ENCODE measurements around the gene TOM1L2.
A peak's percentile ranks its signal among the peaks of the same experiment; 100 is the strongest.

Gene TOM1L2

DNA sequence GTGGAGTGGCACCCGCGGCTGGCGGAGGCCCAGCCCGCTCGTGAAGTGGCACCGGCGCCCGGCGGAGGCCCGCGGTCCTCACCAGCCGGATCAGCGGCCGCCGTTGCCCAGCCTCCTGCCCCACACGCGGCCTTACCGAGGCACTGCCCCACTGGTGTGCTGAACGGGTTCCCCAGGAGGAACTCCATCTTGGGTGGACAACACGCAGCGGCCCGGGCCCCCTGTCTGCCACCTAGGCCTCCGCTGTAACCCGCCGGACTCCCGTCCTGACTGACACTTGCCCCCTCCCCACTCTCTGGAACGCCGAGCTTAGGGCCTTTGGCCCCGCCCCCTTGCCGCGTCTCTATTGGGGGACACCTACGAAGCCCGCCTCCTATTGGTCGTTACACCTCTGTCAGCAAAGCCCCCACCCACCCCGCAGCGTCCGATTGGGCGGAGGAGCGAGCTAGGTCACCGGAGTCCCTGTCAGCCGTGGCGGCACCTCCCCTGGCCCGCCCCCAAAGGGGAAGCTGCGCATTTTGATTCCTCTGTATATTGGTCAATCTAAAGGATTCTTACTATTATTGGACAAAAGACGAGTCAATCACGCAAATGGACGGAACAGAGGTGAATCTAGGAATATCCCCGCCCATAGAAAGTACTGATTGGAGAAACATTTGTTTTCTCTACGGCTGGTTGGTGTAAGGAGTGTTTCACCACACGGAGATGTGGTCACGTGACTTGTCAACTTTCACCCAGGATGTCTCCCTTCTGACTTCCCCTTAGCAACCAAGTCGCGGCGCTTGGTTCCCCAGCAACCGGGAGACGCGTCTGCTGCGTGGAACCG lies at the start of gene TOM1L2, which contains the start of gene DRC3:
Gene TOM1L2 (minus strand): TSS at position 275 of the 826 bp plus-strand sequence. CDS start 87 bp downstream, at position 188.
Gene DRC3 (plus strand): TSS at position 737 of the 826 bp plus-strand sequence. CDS start 4,737 bp downstream, outside the sequence.
- Mint-ChIP-seq H3K36me3 (ENCODE audit: insufficient read depth) (peaks cover 9% of the 10 kb centered on the region), H3K27me3 (no peaks in the 10 kb centered on the region), H3K4me3 (peak within 1 kb of the TSS; percentile 97), H3K27ac (ENCODE audit: low read depth) (peak within 1 kb of the TSS; percentile 98), H3K4me1 (peaks cover 34% of the 10 kb centered on the region), H3K9me3 (no peaks in the 10 kb centered on the region)
- DNase-seq (ENCODE audit: low spot score in 2 of 2), result peak; percentile 97 to 100
- peak; percentile 92 for ATAC-seq (replicated peaks; ENCODE audit: extremely low read depth, poor library complexity, severe bottlenecking)

DNA sequence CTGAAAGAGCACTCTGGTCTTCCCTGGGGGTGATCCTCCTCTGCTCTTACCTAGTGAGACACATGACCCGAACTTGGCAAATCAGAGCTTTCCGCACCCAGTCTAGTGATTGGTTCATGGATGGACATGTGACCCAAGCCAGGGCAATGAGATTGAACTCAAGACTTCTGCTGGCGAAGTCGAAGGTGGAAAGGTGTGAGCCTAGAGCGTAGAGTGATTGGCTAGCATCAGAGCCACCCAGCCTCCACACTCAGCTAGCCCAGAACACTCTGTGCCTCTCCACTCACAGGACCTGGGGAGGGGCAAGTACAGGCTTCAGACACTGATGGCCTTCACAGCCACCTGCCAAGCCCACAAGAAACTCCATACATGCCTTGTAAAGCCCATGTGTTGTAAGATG lies 49.2 kb upstream of the TOM1L2 start:
- peaks cover 17% of the 10 kb centered on the region for H3K4me1 Mint-ChIP-seq
- no peaks in the 10 kb centered on the region for H3K27me3 Mint-ChIP-seq
- H3K9me3 Mint-ChIP-seq, result no peaks in the 10 kb centered on the region
- no peak overlapping the region for H3K27ac Mint-ChIP-seq (ENCODE audit: low read depth)
- DNase-seq (ENCODE audit: low spot score in 2 of 2), result no peak
- H3K36me3 Mint-ChIP-seq (ENCODE audit: insufficient read depth), result peaks cover 18% of the 10 kb centered on the region
- ATAC-seq (replicated peaks; ENCODE audit: extremely low read depth, poor library complexity, severe bottlenecking), result no peak
- no peak overlapping the region for H3K4me3 Mint-ChIP-seq

DNA sequence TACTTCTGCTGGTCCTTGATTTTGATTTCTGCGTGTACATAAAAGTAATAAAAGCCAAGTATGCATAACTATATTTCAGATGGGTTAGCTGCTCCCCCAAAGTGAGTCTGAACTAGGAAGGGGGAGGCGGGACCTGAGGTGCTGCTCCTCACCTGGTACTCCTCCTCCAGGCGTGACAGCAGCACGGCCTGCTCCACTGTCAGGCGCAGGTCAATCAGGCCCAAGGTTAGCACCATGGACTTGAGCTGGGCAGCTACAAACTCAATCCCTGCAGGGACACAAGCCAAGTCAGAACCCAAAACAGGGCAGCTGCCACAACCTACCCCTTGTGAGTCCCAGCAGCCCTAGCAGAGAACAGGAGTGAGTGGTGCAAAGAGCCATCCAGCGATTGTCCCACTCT lies 48.8 kb upstream of the TOM1L2 start:
- Mint-ChIP-seq H3K9me3 (no peaks in the 10 kb centered on the region), H3K27ac (ENCODE audit: low read depth) (no peak overlapping the region), H3K4me3 (no peak overlapping the region), H3K4me1 (peaks cover 13% of the 10 kb centered on the region), H3K36me3 (ENCODE audit: insufficient read depth) (peaks cover 16% of the 10 kb centered on the region), H3K27me3 (no peaks in the 10 kb centered on the region)
- ATAC-seq (replicated peaks; ENCODE audit: extremely low read depth, poor library complexity, severe bottlenecking) (no peak), DNase-seq (ENCODE audit: low spot score in 2 of 2) (no peak)

DNA sequence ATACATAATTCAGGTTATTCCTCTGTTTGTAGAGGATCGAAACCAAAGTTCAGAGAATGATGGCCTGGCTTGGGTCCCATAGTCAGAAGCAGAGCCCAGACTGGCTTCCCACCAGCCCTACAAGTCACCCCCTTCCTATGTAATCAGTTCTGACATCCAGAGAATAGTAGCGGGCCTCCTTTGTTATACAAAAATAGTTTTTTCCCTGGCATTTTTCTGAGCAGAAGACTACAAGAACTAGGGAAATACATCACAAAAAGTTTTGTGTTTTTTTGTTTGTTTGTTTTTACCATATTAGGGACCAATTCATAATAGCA lies 47.6 kb upstream of the TOM1L2 start:
- H3K27ac Mint-ChIP-seq (ENCODE audit: low read depth), result no peak overlapping the region
- H3K4me1 Mint-ChIP-seq, result peaks cover 1% of the 10 kb centered on the region
- DNase-seq (ENCODE audit: low spot score in 2 of 2), result no peak
- H3K27me3 Mint-ChIP-seq, result no peaks in the 10 kb centered on the region
- H3K9me3 Mint-ChIP-seq, result no peaks in the 10 kb centered on the region
- peaks cover 16% of the 10 kb centered on the region for H3K36me3 Mint-ChIP-seq (ENCODE audit: insufficient read depth)
- no peak overlapping the region for H3K4me3 Mint-ChIP-seq
- ATAC-seq (replicated peaks; ENCODE audit: extremely low read depth, poor library complexity, severe bottlenecking), result no peak

DNA sequence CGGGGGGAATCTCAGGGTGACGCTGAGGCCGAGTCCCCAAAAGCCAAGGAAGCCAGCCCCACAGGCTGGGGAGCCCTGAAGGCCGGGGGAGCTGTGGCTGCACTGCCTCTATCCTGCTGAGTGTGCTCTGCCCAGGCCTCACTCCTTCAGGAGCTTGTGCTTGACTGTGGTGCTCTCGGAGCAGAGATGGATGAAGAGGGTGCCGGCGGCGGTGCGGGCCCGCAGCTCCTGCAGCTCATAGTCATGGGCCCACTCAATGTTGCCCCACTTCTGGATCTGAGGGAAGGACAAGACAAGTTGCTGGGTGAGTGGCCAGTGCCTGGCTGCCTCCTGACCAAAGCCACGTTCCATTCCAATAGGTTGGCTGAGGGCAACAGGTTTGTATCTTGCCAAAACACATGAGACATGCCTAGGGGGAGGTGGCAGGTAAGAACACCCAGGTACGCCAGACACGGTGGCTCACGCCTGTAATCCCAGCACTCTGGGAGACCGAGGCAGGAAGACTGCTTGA lies 46.3 kb upstream of the TOM1L2 start:
- no peaks in the 10 kb centered on the region for H3K27me3 Mint-ChIP-seq
- H3K9me3 Mint-ChIP-seq, result no peaks in the 10 kb centered on the region
- DNase-seq (ENCODE audit: low spot score in 2 of 2) (no peak), ATAC-seq (replicated peaks; ENCODE audit: extremely low read depth, poor library complexity, severe bottlenecking) (no peak)
- no peak overlapping the region for H3K27ac Mint-ChIP-seq (ENCODE audit: low read depth)
- H3K36me3 Mint-ChIP-seq (ENCODE audit: insufficient read depth), result peaks cover 15% of the 10 kb centered on the region
- H3K4me3 Mint-ChIP-seq, result no peak overlapping the region
- H3K4me1 Mint-ChIP-seq, result no peaks in the 10 kb centered on the region

DNA sequence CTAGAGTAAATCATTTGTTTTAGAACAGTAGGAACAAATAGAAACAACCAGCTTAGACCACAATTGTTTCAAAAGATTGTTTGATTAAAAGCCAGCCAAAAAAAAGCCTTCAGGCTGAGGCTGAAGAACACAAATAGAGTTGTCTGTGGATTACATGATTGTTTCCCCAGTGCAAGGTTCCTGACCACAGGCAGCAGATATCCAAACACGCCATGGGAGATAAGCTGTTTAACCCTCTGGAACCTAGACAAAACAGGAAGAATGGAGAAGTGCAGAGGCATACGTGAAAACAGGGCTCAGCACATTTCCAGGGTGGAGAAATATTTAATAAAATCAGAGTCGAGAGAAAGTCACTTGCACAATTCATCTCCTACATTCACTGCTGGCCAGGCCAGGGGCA lies 45.8 kb upstream of the TOM1L2 start:
- no peaks in the 10 kb centered on the region for H3K4me1 Mint-ChIP-seq
- no peaks in the 10 kb centered on the region for H3K9me3 Mint-ChIP-seq
- peaks cover 17% of the 10 kb centered on the region for H3K36me3 Mint-ChIP-seq (ENCODE audit: insufficient read depth)
- H3K4me3 Mint-ChIP-seq, result no peak overlapping the region
- H3K27me3 Mint-ChIP-seq, result no peaks in the 10 kb centered on the region
- ATAC-seq (replicated peaks; ENCODE audit: extremely low read depth, poor library complexity, severe bottlenecking), result no peak
- no peak for DNase-seq (ENCODE audit: low spot score in 2 of 2)
- H3K27ac Mint-ChIP-seq (ENCODE audit: low read depth), result no peak overlapping the region

DNA sequence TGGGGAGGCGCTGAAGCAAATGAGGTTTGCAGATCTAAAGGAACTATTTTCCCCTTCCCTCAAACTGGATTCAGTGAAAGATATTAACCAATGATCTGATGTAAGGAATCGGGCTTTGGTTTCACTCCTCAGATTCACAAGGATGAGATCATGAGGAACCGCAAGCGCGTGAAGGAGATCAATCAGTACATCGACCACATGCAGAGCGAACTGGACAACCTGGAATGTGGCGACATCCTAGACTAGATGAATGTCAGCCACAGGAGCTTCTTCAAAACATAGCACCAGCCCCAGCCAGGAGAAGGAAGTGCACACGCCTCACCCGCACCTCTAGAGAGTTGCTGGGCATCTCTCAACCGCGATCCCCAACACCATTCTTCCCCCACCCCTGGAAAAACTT lies 44.2 kb upstream of the TOM1L2 start:
- ATAC-seq (replicated peaks; ENCODE audit: extremely low read depth, poor library complexity, severe bottlenecking) (no peak), DNase-seq (ENCODE audit: low spot score in 2 of 2) (no peak)
- Mint-ChIP-seq H3K27me3 (no peaks in the 10 kb centered on the region), H3K27ac (ENCODE audit: low read depth) (no peak overlapping the region), H3K4me1 (no peaks in the 10 kb centered on the region), H3K36me3 (ENCODE audit: insufficient read depth) (peaks cover 16% of the 10 kb centered on the region), H3K4me3 (no peak overlapping the region), H3K9me3 (no peaks in the 10 kb centered on the region)

DNA sequence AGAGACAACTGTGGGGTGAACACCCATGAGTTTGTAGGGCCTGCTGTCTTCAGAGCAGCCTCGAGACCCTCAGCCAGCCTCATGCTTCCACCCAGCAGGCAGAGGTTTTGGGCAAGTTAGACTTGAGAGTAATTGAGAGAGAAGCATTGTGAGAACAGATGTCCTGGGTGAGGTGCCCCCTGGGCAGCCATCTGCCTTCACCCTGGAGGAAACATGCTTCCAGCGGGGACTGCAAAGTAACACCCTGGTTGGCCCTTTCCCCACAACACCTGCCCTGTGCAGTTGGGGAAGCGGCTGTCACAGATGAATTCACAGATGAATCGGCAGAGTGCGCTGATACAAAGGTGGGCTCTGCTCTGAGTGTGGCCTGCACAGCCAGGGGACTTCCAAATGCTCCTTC lies 43.4 kb upstream of the TOM1L2 start:
- Mint-ChIP-seq H3K36me3 (ENCODE audit: insufficient read depth) (peaks cover 12% of the 10 kb centered on the region), H3K27ac (ENCODE audit: low read depth) (no peak overlapping the region), H3K27me3 (no peaks in the 10 kb centered on the region), H3K9me3 (no peaks in the 10 kb centered on the region), H3K4me3 (no peak overlapping the region), H3K4me1 (no peaks in the 10 kb centered on the region)
- DNase-seq (ENCODE audit: low spot score in 2 of 2), result no peak
- ATAC-seq (replicated peaks; ENCODE audit: extremely low read depth, poor library complexity, severe bottlenecking), result no peak

DNA sequence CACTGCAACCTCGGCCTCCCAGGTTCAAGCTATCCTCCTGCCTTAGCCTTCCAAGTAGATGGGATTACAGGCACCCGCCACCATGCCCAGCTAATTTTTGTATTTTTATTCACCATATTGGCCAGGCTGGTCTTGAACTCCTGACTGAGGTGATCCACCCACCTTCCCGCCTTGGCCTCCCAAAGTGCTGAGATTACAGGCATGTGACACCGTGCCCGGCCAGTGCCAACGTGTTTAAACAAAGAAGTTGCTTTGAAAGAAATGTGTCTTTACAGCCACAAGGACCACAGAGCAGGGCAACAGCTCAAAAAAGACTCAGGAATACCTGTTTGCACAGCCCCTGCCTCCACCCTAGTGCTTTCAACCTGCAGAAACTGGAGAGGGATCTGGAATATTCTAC lies 41.8 kb upstream of the TOM1L2 start:
- Mint-ChIP-seq H3K9me3 (no peaks in the 10 kb centered on the region), H3K27ac (ENCODE audit: low read depth) (no peak overlapping the region), H3K27me3 (no peaks in the 10 kb centered on the region), H3K4me1 (no peaks in the 10 kb centered on the region), H3K36me3 (ENCODE audit: insufficient read depth) (peaks cover 10% of the 10 kb centered on the region), H3K4me3 (no peak overlapping the region)
- ATAC-seq (replicated peaks; ENCODE audit: extremely low read depth, poor library complexity, severe bottlenecking) (no peak), DNase-seq (ENCODE audit: low spot score in 2 of 2) (no peak)

DNA sequence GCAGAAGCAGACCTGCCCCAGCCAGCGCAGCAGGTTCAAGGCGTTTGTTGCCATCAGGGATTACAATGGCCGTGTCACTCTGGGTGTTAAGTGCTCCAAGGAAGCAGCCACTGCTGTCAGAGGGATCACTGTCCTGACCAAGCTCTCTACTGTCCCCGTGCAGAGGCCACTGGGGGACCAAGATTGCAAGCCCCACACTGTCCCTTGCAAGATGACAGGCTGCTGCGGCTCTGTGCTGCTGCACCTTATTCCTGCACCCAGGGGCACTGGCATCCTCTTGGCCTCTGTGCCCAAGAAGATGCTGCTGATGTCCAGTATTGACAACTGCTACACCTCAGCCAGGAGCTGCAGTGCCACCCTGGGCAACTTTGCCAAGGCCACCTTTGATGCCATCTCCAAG lies 39.1 kb upstream of the TOM1L2 start:
- Mint-ChIP-seq H3K9me3 (no peaks in the 10 kb centered on the region), H3K4me1 (no peaks in the 10 kb centered on the region), H3K27me3 (no peaks in the 10 kb centered on the region), H3K4me3 (no peak overlapping the region), H3K27ac (ENCODE audit: low read depth) (no peak overlapping the region), H3K36me3 (ENCODE audit: insufficient read depth) (peaks cover 9% of the 10 kb centered on the region)
- no peak for DNase-seq (ENCODE audit: low spot score in 2 of 2)
- no peak for ATAC-seq (replicated peaks; ENCODE audit: extremely low read depth, poor library complexity, severe bottlenecking)

DNA sequence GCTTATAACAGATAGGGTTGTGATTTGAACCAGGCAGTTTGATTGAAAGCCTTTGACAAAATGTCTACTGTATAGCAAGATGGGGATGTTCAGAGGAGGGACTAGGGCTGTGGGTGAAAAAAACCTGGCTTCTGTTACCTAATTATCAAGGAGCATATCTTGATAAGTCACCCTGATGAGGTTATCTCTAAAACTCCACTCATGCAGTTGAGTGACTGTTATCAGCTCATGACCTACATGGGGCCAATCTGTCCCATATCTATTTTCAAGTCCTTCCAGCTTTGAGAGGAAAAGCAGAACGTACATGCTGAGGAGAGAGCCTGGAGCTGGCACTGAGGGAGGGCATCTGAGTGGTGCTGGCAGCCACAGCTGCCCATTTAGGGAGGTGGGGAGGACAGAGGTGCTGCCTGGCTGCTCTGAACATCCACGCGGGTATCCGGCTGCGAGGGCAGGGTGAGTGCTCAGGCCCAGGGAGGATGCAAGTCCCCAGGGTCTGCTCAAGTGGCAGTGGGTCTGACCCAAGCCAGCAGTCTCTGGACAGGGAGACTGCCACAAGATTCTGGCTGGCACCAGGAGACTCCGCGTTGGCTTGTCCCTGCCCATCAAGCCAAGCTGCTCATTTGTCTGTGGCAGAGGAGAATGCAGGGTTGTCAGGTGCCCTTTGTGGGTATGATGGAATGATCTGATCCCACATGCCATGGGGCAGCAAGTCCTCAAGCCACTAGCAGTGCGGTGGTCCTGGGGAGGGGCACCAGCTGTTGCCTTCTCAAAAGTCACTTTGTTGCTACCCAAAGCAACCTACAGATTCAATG lies 37.6 kb upstream of the TOM1L2 start:
- Mint-ChIP-seq H3K27ac (ENCODE audit: low read depth) (peak overlapping the region; percentile 29), H3K36me3 (ENCODE audit: insufficient read depth) (peaks cover 9% of the 10 kb centered on the region)
- ATAC-seq (replicated peaks; ENCODE audit: extremely low read depth, poor library complexity, severe bottlenecking), result no peak

DNA sequence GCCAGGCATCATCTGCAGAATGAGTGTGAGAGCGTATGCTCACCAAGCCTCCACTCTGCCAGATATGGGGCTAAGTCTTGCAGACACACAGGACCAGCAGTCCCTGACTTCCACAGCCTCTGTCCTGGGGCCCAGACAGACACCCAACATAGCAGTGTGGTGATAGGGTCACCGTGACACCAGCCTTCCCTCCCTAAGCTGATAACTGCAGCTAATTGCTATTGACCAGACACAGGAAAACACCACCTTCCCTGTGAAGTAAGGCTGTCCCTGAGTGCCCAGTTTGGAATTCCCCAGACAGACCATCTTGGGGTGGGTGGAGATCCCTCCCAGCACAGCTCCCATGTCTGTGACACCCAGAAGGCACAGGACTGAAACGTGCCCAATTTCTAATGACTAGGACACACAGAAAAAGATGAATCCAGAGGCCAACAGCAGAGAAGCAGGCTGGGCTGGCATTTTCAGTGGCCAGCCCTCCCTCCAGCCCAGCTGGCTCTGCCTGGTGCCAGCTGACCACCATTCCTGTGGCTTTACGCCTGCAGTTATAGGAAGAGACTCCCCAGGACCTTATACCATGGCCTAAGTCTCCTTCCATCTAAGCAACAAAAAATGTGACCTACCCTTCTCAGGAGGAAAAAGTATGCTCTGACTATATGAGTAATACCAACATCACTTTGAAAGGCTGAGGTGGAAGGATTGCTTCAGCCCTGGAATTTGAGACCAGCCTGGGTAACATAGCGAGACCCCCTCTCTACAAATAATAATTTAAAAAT lies 36.5 kb upstream of the TOM1L2 start:
- ATAC-seq (replicated peaks; ENCODE audit: extremely low read depth, poor library complexity, severe bottlenecking) (no peak), DNase-seq (ENCODE audit: low spot score in 2 of 2) (no peak)
- Mint-ChIP-seq H3K27ac (ENCODE audit: low read depth) (peak overlapping the region; percentile 20), H3K4me1 (no peaks in the 10 kb centered on the region), H3K4me3 (no peak overlapping the region), H3K9me3 (no peaks in the 10 kb centered on the region), H3K36me3 (ENCODE audit: insufficient read depth) (peaks cover 9% of the 10 kb centered on the region), H3K27me3 (no peaks in the 10 kb centered on the region)

More for the DNA sequence above, 37.6 kb upstream of the TOM1L2 start:
- DNase-seq (ENCODE audit: low spot score in 2 of 2), result no peak
- Mint-ChIP-seq H3K4me3 (no peak overlapping the region), H3K27me3 (no peaks in the 10 kb centered on the region), H3K9me3 (no peaks in the 10 kb centered on the region), H3K4me1 (no peaks in the 10 kb centered on the region)

Data from central memory CD8-positive, alpha-beta T cell (primary cell).